H9 (cell line): ENCODE measurements around the gene PLEKHG2. TPM values are rescaled to one million over a fixed set of nuclear protein-coding genes. Genes with fewer than 3 reads are reported as not detected.

Experiments
- DNase-seq: peaks from one replicate; pipeline ENCODE4 v3.0.0-alpha.2; 2017
- H2AFZ ChIP-seq: one replicate; pipeline ENCODE4 v1.6.1; 2013; ENCODE audit warnings: mild to moderate bottlenecking, low read length, control low read depth, moderate library complexity
- H2AK5ac ChIP-seq: 2 replicates; pipeline ENCODE4 v1.6.1; 2013; ENCODE audit warnings: low read length, control low read depth, mixed read lengths; ENCODE audit not compliant: insufficient read length
- H2BK120ac ChIP-seq: one replicate; pipeline ENCODE4 v1.6.1; 2013; ENCODE audit warnings: low read depth, mild to moderate bottlenecking, low read length, control low read depth, inconsistent platforms; ENCODE audit not compliant: poor library complexity, severe bottlenecking
- H2BK12ac ChIP-seq: 2 replicates; pipeline ENCODE4 v1.6.1; 2013; ENCODE audit warnings: low read length, control low read depth, mixed read lengths, low read depth; ENCODE audit not compliant: insufficient read length
- H2BK15ac ChIP-seq: 2 replicates; pipeline ENCODE4 v1.6.1; 2013; ENCODE audit warnings: low read depth, low read length, control low read depth
- H2BK20ac ChIP-seq: one replicate; pipeline ENCODE4 v1.6.1; 2013; ENCODE audit warnings: low read depth, mild to moderate bottlenecking, low read length, control low read depth, inconsistent platforms; ENCODE audit not compliant: poor library complexity, severe bottlenecking
- H2BK5ac ChIP-seq: 2 replicates; pipeline ENCODE4 v1.6.1; 2013; ENCODE audit warnings: low read length, control low read depth, mixed read lengths; ENCODE audit not compliant: insufficient read length
- H3K14ac ChIP-seq: 2 replicates; pipeline ENCODE4 v1.6.1; 2013; ENCODE audit warnings: low read length, control low read depth; ENCODE audit not compliant: insufficient read depth
- H3K18ac ChIP-seq: 2 replicates; pipeline ENCODE4 v1.6.1; 2013; ENCODE audit warnings: low read depth, mild to moderate bottlenecking, mixed read lengths, low read length, control low read depth; ENCODE audit not compliant: insufficient read length
- H3K23ac ChIP-seq: 2 replicates; pipeline ENCODE4 v1.6.1; 2013; ENCODE audit warnings: low read length, control low read depth, mixed read lengths, low read depth; ENCODE audit not compliant: insufficient read length
- H3K23me2 ChIP-seq: 2 replicates; pipeline ENCODE4 v1.6.1; 2013; ENCODE audit warnings: low read depth, mild to moderate bottlenecking, mixed read lengths, low read length, control low read depth; ENCODE audit not compliant: insufficient read length, poor library complexity, severe bottlenecking
- H3K27ac ChIP-seq: 2 replicates; pipeline ENCODE4 v1.5.1; 2013; ENCODE audit warnings: low read length, control low read depth, mixed read lengths, low read depth; ENCODE audit not compliant: insufficient read length
- H3K27me3 ChIP-seq: 2 replicates; pipeline ENCODE4 v1.6.1; 2013; ENCODE audit warnings: low read length, control low read depth, inconsistent platforms; ENCODE audit not compliant: insufficient read depth
- H3K4ac ChIP-seq: 2 replicates; pipeline ENCODE4 v1.6.1; 2013; ENCODE audit warnings: low read depth, mild to moderate bottlenecking, control low read depth, inconsistent platforms, low read length, moderate library complexity
- H3K4me1 ChIP-seq: 2 replicates; pipeline ENCODE4 v1.6.1; 2013; ENCODE audit warnings: low read length, control low read depth, inconsistent platforms; ENCODE audit not compliant: insufficient read depth
- H3K4me2 ChIP-seq: 2 replicates; pipeline ENCODE4 v1.6.1; 2013; ENCODE audit warnings: low read length, control low read depth, mixed read lengths; ENCODE audit not compliant: insufficient read length, insufficient read depth
- H3K56ac ChIP-seq: 2 replicates; pipeline ENCODE4 v1.6.1; 2013; ENCODE audit warnings: low read depth, mild to moderate bottlenecking, mixed read lengths, low read length, control low read depth; ENCODE audit not compliant: insufficient read length
- H3K79me1 ChIP-seq: 2 replicates; pipeline ENCODE4 v1.6.1; 2013; ENCODE audit warnings: low read depth, mild to moderate bottlenecking, moderate library complexity, low read length, control low read depth, inconsistent platforms; ENCODE audit not compliant: insufficient read depth, poor library complexity, severe bottlenecking
- H3K79me2 ChIP-seq: 2 replicates; pipeline ENCODE4 v1.6.1; 2013; ENCODE audit warnings: low read length, control low read depth, inconsistent platforms; ENCODE audit not compliant: insufficient read depth
- H3K9ac ChIP-seq: 2 replicates; pipeline ENCODE4 v1.6.1; 2013; ENCODE audit warnings: low read length, control low read depth, mixed read lengths; ENCODE audit not compliant: insufficient read length; ENCODE audit errors: extremely low read depth
- H3K9me3 ChIP-seq: one replicate; pipeline ENCODE4 v1.6.1; 2013; ENCODE audit warnings: low read depth, low read length, inconsistent platforms; ENCODE audit not compliant: control insufficient read depth
- H3T11ph ChIP-seq: one replicate; pipeline ENCODE4 v1.6.1; 2013; ENCODE audit warnings: mild to moderate bottlenecking, low read length, control low read depth, inconsistent platforms
- H4K20me1 ChIP-seq: one replicate; pipeline ENCODE4 v1.6.1; 2013; ENCODE audit not compliant: control insufficient read depth, insufficient read length, insufficient read depth
- H4K5ac ChIP-seq: 2 replicates; pipeline ENCODE4 v1.6.1; 2013; ENCODE audit warnings: low read depth, mild to moderate bottlenecking, mixed read lengths, low read length, control low read depth; ENCODE audit not compliant: insufficient read length
- H4K8ac ChIP-seq: replicated peaks from 2 replicates; pipeline ENCODE4 v1.6.1; 2013; ENCODE audit warnings: low read length, control low read depth, mixed read lengths, low read depth; ENCODE audit not compliant: insufficient read length
- H4K91ac ChIP-seq: 2 replicates; pipeline ENCODE4 v1.6.1; 2013; ENCODE audit warnings: low read depth, mild to moderate bottlenecking, moderate library complexity, mixed read lengths, low read length, control low read depth; ENCODE audit not compliant: insufficient read length
- H3K27ac Mint-ChIP-seq, 3 experiments: 2 replicates in 2 of 3; 3 replicates in 1 of 3; pipeline ENCODE4 v1.8.0; 2020 to 2021; ENCODE audit warnings: mixed read lengths in 3 of 3, mild to moderate bottlenecking in 1 of 3, moderate library complexity in 1 of 3
- H3K27me3 Mint-ChIP-seq: 2 replicates; pipeline ENCODE4 v1.8.0; 2021; ENCODE audit warnings: low read depth, mild to moderate bottlenecking, moderate library complexity, mixed read lengths
- H3K36me3 Mint-ChIP-seq, 3 experiments: 2 replicates in 2 of 3; 3 replicates in 1 of 3; pipeline ENCODE4 v1.8.0; 2020 to 2021; ENCODE audit warnings: low read depth in 3 of 3, mixed read lengths in 3 of 3; ENCODE audit not compliant: insufficient read depth in 1 of 3
- H3K4me1 Mint-ChIP-seq, 2 experiments: 2 replicates each; pipeline ENCODE4 v1.8.0; 2020; ENCODE audit warnings: mixed read lengths in 2 of 2
- H3K4me3 Mint-ChIP-seq, 2 experiments: 2 replicates in 1 of 2; 3 replicates in 1 of 2; pipeline ENCODE4 v1.8.0; 2020 to 2021; ENCODE audit warnings: mild to moderate bottlenecking in 2 of 2, mixed read lengths in 2 of 2, moderate library complexity in 1 of 2
- H3K9me3 Mint-ChIP-seq, 2 experiments: 2 replicates in 1 of 2; 3 replicates in 1 of 2; pipeline ENCODE4 v1.8.0; 2020; ENCODE audit warnings: mild to moderate bottlenecking in 2 of 2, mixed read lengths in 2 of 2, moderate library complexity in 1 of 2
- WGBS: extraction: QIAGEN DNeasy Blood & Tissue Kit; methylation state at CpG from one replicate; pipeline ENCODE4 v1.1.7; 2013; ENCODE audit warnings: missing lambda C conversion rate, low lambda C conversion rate, mixed read lengths; ENCODE audit not compliant: insufficient read length; ENCODE audit errors: extremely low coverage; 5-methylcytosine and 5-hydroxymethylcytosine counted together
- total RNA-seq: library from RNA; stranded (reverse); gene quantifications from 2 replicates; pipeline ENCODE4 v1.2.1, GENCODE V29; 2021
- TF ChIP-seq, protein P1 (sequence below): fragments of 200-600 bp; sonication (generic); conservative IDR thresholded peaks from 3 replicates; pipeline ENCODE4 v1.8.0; 2021; ENCODE audit warnings: antibody characterized with exemption, mild to moderate bottlenecking

Gene PLEKHG2
- total RNA-seq, 1 experiment from 2014 or later = 167 TPM

DNA sequence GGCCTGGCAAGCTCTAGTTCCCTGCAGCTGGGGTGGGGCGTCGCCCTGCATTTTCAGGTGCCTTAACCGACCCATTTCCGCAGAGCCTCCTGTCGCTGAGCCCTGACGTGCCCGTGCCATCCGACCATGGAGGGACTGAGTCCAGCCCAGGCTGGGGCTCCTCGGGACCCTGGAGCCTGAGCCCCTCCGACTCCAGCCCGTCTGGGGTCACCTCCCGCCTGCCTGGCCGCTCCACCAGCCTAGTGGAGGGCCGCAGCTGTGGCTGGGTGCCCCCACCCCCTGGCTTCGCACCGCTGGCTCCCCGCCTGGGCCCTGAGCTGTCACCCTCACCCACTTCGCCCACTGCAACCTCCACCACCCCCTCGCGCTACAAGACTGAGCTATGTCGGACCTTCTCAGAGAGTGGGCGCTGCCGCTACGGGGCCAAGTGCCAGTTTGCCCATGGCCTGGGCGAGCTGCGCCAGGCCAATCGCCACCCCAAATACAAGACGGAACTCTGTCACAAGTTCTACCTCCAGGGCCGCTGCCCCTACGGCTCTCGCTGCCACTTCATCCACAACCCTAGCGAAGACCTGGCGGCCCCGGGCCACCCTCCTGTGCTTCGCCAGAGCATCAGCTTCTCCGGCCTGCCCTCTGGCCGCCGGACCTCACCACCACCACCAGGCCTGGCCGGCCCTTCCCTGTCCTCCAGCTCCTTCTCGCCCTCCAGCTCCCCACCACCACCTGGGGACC, 4.6 kb upstream of the PLEKHG2 start:
- no peak overlapping the region for H4K8ac ChIP-seq
- H3K9ac ChIP-seq = peak overlapping the region; percentile 28
- H3K27ac ChIP-seq = no peak overlapping the region
- no peak overlapping the region for H2AFZ ChIP-seq
- TF ChIP-seq, protein P1, sequence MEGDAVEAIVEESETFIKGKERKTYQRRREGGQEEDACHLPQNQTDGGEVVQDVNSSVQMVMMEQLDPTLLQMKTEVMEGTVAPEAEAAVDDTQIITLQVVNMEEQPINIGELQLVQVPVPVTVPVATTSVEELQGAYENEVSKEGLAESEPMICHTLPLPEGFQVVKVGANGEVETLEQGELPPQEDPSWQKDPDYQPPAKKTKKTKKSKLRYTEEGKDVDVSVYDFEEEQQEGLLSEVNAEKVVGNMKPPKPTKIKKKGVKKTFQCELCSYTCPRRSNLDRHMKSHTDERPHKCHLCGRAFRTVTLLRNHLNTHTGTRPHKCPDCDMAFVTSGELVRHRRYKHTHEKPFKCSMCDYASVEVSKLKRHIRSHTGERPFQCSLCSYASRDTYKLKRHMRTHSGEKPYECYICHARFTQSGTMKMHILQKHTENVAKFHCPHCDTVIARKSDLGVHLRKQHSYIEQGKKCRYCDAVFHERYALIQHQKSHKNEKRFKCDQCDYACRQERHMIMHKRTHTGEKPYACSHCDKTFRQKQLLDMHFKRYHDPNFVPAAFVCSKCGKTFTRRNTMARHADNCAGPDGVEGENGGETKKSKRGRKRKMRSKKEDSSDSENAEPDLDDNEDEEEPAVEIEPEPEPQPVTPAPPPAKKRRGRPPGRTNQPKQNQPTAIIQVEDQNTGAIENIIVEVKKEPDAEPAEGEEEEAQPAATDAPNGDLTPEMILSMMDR = no peak
- H2BK20ac ChIP-seq = no peak overlapping the region
- no CpG with 5 or more reads among the region's 40 CpGs for WGBS
- H3K9me3 ChIP-seq = no peaks in the 10 kb centered on the region
- peak overlapping the region; percentile 31; the same call in 1 of the 2 replicates for H3K14ac ChIP-seq
- H3K23me2 ChIP-seq = peaks cover 26% of the 10 kb centered on the region
- H3K4me1 Mint-ChIP-seq = peaks cover 37 to 51% of the 10 kb centered on the region in 2 experiments
- H4K20me1 ChIP-seq = peaks cover 2% of the 10 kb centered on the region
- H3K79me1 ChIP-seq = no peaks in the 10 kb centered on the region
- H3K36me3 Mint-ChIP-seq = peaks cover 8 to 13% (median 11%) of the 10 kb centered on the region in 3 experiments
- H3T11ph ChIP-seq = no peak overlapping the region
- peak overlapping the region in 2 of 3 experiments; percentile 51 to 81; a peak in 4 of 7 replicates for H3K27ac Mint-ChIP-seq
- H3K18ac ChIP-seq = no peak overlapping the region
- H3K27me3 ChIP-seq = no peaks in the 10 kb centered on the region
- peak overlapping the region; percentile 74 for H3K4me2 ChIP-seq
- no peaks in the 10 kb centered on the region; a peak in 1 of 5 replicates for H3K9me3 Mint-ChIP-seq
- no peak overlapping the region for H3K56ac ChIP-seq
- no peak overlapping the region for H2BK12ac ChIP-seq
- no peak for DNase-seq
- peaks cover 6% of the 10 kb centered on the region; the same call in 1 of the 2 replicates for H3K4me1 ChIP-seq
- no peak overlapping the region for H4K5ac ChIP-seq
- no peak overlapping the region for H2BK120ac ChIP-seq
- no peak overlapping the region for H3K23ac ChIP-seq
- peaks cover 1% of the 10 kb centered on the region; the same call in 1 of the 2 replicates for H3K27me3 Mint-ChIP-seq
- no peak overlapping the region for H2BK15ac ChIP-seq
- no peak overlapping the region for H3K4ac ChIP-seq
- H3K4me3 Mint-ChIP-seq = peak overlapping the region; percentile 83 to 92
- H4K91ac ChIP-seq = no peak overlapping the region
- H2BK5ac ChIP-seq = no peak overlapping the region
- peaks cover 3% of the 10 kb centered on the region; the same call in 1 of the 2 replicates for H3K79me2 ChIP-seq
- H2AK5ac ChIP-seq = no peak overlapping the region
